ENCODE data around the gene MYL6B. TPM values are rescaled to one million over a fixed set of nuclear protein-coding genes. Genes with fewer than 3 reads are reported as not detected.

MYL6B gene
- total and polyA plus RNA-seq, 2 of the 4 experiments (the other 2 are of a cell fraction): 78.3 to 112 TPM

DNA sequence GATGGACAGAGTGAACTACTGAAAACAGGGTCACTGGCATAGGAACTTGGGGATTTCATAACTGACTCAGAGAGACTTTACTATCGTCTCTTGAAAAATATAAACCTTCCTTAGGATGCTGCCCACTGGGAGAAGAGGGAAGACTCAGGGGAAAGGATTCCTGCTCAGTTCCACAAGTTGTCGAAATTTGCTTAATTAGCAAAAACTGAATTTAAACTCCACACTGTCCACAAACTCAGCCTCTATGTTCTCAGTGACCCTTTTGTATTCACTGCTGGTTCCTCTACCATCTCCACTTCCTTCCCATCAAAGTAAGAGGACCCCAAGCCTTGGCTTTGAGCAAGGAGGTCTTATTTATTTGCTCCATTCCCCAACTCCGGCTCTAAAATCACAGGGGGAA is 7.2 kb upstream of the MYL6B start:
- H3K27me3 ChIP-seq (ENCODE audit: control insufficient read depth, insufficient read depth, low read length): no peaks in the 10 kb centered on the region
- H3K9me3 ChIP-seq (ENCODE audit: control insufficient read depth, insufficient read depth, low read length): no peaks in the 10 kb centered on the region
- peak; percentile 84 for TF ChIP-seq MAFK (IDR thresholded peaks at IDR 0.05; ENCODE audit: low read depth, low read length)
- no peak for TF ChIP-seq USF2 (IDR thresholded peaks at IDR 0.05; ENCODE audit: low read depth, low read length)
- TF ChIP-seq CEBPB (IDR thresholded peaks at IDR 0.05; ENCODE audit: low read depth, low read length): no peak
- H3K27ac ChIP-seq (ENCODE audit: insufficient read depth, low read length): no peak overlapping the region
- H2BK15ac ChIP-seq (ENCODE audit: low read depth, low read length): no peak overlapping the region
- no peak overlapping the region for H3K4me3 ChIP-seq (ENCODE audit: insufficient read depth, low read depth, low read length)
- H3K4me2 ChIP-seq (ENCODE audit: low read depth, low read length): no peak overlapping the region
- no peak overlapping the region for H2BK120ac ChIP-seq (ENCODE audit: low read depth, low read length)
- ATAC-seq (ENCODE audit: low read depth) (no peak), DNase-seq (no peak)
- no peak overlapping the region for H3K18ac ChIP-seq (ENCODE audit: low read depth, low read length)
- no CpG with 5 or more reads among the region's 3 CpGs for WGBS, 2 experiments (ENCODE audit: extremely low coverage in 2 of 2, insufficient read length in 1 of 2)
- H4K5ac ChIP-seq (ENCODE audit: low read depth, low read length): no peak overlapping the region
- in situ Hi-C loops (cut with MboI; ENCODE audit: low sequenced_read_pairs) (no loop called here), dilution Hi-C loops (cut with HindIII; ENCODE audit: low sequenced_read_pairs, unreplicated experiment) (no loop called here), intact Hi-C loops (cut with micrococcal nuclease) (no loop called here)
- H3K14ac ChIP-seq (replicated peaks; ENCODE audit: low read depth, low read length): no peak overlapping the region
- H2AFZ ChIP-seq (replicated peaks; ENCODE audit: low read length, poor library complexity): no peak overlapping the region
- ChIA-PET CTCF (no interaction called here), POLR2A (ENCODE audit: unreplicated experiment) (no interaction called here)
- no peak overlapping the region for H2AK5ac ChIP-seq (ENCODE audit: low read depth, low read length)
- no peak overlapping the region for H2AK9ac ChIP-seq (replicated peaks; ENCODE audit: low read depth, low read length, poor library complexity)
- H3K9ac ChIP-seq (ENCODE audit: low read depth, low read length): no peak overlapping the region
- H4K8ac ChIP-seq (ENCODE audit: low read depth in 2 of 2, low read length in 2 of 2): no peak overlapping the region
- no peak overlapping the region for H2BK5ac ChIP-seq (ENCODE audit: low read depth, low read length, poor library complexity, severe bottlenecking)
- peaks cover 41% of the 10 kb centered on the region for H3K36me3 ChIP-seq (ENCODE audit: control insufficient read depth, insufficient read depth, low read length)
- no peak overlapping the region for H3K4ac ChIP-seq (ENCODE audit: low read depth, low read length)
- H3K9me1 ChIP-seq (ENCODE audit: insufficient read depth, low read length): peaks cover 14% of the 10 kb centered on the region
- no peaks in the 10 kb centered on the region; the same call in 1 of the 2 replicates for H3K4me1 ChIP-seq (ENCODE audit: control insufficient read depth, insufficient read depth, low read length)
- no peak overlapping the region for H3K56ac ChIP-seq (ENCODE audit: extremely low read depth, insufficient read depth, low read length)
- H3K79me1 ChIP-seq (ENCODE audit: low read depth in 1 of 2, low read length in 2 of 2): peaks cover 3 to 5% of the 10 kb centered on the region in 2 experiments; a peak in 1 of 4 replicates
- H2BK20ac ChIP-seq (ENCODE audit: low read depth, low read length): no peak overlapping the region
- H4K91ac ChIP-seq (ENCODE audit: insufficient read depth, low read depth, low read length): no peak overlapping the region
- H3K23ac ChIP-seq (ENCODE audit: low read depth, low read length): no peak overlapping the region
- no TSS peak for BruUV-seq (replicated peaks)
- H4K20me1 ChIP-seq (ENCODE audit: insufficient read depth, low read length): no peaks in the 10 kb centered on the region; the same call in 1 of the 2 replicates

Data from IMR-90 (cell line).